DOHH2 (cell line): ENCODE data around the gene MUC20.
"Not testable (repeated sequence)": the region's sequence is repeated elsewhere in the genome, so short reads cannot be mapped to it uniquely, and the experiment has no call there.

Experiments used
- EZH2phosphoT487 ChIP-seq: fragments of 200-600 bp; sonication (generic); IDR thresholded peaks from 2 replicates; pipeline ENCODE4 v1.6.1; 2017; ENCODE audit warnings: borderline replicate concordance, mild to moderate bottlenecking, antibody characterized with exemption, low read length, moderate library complexity, mixed read lengths
- TF ChIP-seq, protein P1 (sequence below): fragments of 200-600 bp; sonication (generic); IDR thresholded peaks from one replicate; pipeline ENCODE4 v1.5.1; 2014; ENCODE audit warnings: antibody characterized with exemption, mild to moderate bottlenecking, low read depth, low read length; ENCODE audit not compliant: poor library complexity, severe bottlenecking

DNA sequence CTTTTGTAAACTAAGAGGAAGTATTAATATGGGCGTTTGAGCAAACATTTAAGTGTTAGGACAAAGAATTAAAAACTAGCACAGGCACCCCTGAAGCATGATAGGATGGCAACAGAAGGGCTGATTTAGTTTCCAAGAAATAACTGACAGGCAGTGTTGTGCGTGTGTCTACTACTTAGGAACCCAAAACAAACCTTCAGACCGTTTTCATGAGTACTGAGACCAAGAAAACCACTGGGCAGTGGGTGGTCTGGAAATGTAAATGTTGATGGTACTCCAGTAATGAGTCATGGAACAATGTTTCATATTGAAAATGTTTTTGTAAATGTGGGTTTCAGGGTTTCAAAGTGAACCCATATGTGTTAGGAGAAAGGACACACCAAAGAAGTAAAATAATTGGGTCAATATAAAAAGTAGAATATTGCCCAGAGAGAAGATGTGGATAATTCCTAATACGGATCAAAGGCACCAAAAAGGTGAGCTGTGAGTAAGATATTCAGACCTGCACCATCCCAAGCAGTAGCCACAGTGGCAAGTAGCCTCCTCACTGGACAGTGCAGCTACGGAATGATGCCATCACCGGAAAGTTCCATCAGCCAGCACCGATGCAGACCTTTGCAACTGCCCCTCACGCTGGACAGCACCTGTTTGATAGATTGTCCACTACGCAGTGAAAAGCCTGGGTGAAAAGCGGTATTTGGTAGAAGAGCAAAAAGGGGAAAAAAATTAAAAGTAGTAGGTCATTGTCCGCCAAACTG is 29.0 kb upstream of the MUC20 start:
- TF ChIP-seq, protein P1, sequence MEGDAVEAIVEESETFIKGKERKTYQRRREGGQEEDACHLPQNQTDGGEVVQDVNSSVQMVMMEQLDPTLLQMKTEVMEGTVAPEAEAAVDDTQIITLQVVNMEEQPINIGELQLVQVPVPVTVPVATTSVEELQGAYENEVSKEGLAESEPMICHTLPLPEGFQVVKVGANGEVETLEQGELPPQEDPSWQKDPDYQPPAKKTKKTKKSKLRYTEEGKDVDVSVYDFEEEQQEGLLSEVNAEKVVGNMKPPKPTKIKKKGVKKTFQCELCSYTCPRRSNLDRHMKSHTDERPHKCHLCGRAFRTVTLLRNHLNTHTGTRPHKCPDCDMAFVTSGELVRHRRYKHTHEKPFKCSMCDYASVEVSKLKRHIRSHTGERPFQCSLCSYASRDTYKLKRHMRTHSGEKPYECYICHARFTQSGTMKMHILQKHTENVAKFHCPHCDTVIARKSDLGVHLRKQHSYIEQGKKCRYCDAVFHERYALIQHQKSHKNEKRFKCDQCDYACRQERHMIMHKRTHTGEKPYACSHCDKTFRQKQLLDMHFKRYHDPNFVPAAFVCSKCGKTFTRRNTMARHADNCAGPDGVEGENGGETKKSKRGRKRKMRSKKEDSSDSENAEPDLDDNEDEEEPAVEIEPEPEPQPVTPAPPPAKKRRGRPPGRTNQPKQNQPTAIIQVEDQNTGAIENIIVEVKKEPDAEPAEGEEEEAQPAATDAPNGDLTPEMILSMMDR: not testable (repeated sequence)
- not testable (repeated sequence) for TF ChIP-seq EZH2phosphoT487
